Breast epithelium (tissue), 3 donors: ENCODE results near the gene CHCHD6.

Experiments used
- POLR2A ChIP-seq: fragments of 450-650 bp; IDR thresholded peaks from one replicate; pipeline ENCODE4 v1.6.1; 2016; ENCODE audit warnings: antibody characterized with exemption, mild to moderate bottlenecking, moderate library complexity
- POLR2AphosphoS5 ChIP-seq, 3 donors: sonication (generic); formaldehyde crosslinking; IDR thresholded peaks; one replicate each; pipeline ENCODE4 v1.6.1; 2017; ENCODE audit warnings: antibody characterized with exemption in 3 of 3
- TF ChIP-seq, protein P1 (sequence below), 3 donors: fragments of 450-650 bp; IDR thresholded peaks; one replicate each; pipeline ENCODE4 v1.5.1; 2016 to 2017; ENCODE audit warnings: antibody characterized with exemption in 3 of 3, mild to moderate bottlenecking in 3 of 3, moderate library complexity in 3 of 3

DNA sequence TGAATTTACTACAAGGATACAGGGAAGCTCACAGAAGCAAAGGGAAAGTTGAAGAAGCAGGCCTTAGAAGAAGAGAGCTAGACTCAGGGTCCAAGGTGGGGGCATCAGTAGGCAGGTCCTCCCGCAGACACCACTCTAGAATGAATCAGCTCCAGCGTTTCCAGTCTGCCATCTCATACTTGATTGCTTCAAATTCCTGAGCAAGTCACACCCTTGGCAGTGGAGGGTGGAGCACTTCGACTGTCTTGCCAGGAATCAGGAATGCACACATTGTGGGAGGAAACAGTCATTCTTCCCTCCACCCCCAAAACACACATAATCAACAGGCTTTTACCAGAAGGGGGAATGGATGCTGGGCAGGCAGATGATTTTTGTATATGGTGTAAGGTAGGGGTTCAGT is 78.5 kb downstream of the CHCHD6 start:
- TF ChIP-seq, protein P1, sequence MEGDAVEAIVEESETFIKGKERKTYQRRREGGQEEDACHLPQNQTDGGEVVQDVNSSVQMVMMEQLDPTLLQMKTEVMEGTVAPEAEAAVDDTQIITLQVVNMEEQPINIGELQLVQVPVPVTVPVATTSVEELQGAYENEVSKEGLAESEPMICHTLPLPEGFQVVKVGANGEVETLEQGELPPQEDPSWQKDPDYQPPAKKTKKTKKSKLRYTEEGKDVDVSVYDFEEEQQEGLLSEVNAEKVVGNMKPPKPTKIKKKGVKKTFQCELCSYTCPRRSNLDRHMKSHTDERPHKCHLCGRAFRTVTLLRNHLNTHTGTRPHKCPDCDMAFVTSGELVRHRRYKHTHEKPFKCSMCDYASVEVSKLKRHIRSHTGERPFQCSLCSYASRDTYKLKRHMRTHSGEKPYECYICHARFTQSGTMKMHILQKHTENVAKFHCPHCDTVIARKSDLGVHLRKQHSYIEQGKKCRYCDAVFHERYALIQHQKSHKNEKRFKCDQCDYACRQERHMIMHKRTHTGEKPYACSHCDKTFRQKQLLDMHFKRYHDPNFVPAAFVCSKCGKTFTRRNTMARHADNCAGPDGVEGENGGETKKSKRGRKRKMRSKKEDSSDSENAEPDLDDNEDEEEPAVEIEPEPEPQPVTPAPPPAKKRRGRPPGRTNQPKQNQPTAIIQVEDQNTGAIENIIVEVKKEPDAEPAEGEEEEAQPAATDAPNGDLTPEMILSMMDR (IDR thresholded peaks at IDR 0.05), result no peak
- TF ChIP-seq POLR2A, result no peak
- no peak for TF ChIP-seq POLR2AphosphoS5 (IDR thresholded peaks at IDR 0.05)
